GM18505 (cell line): Measurements from ENCODE around the gene ARHGDIB.
A peak's percentile ranks its signal among the peaks of the same experiment; 100 is the strongest.

Source experiments
- ATAC-seq: cut with Tn5 transposase; IDR thresholded peaks from one replicate; pipeline ENCODE4 v1.9.1; 2021; ENCODE audit not compliant: unreplicated experiment
- POLR2A ChIP-seq: IDR thresholded peaks from 4 replicates; pipeline ENCODE4 v1.6.1; 2011; ENCODE audit warnings: borderline replicate concordance; ENCODE audit not compliant: insufficient read depth, insufficient read length; ENCODE audit errors: extremely low read depth

The ARHGDIB gene

DNA sequence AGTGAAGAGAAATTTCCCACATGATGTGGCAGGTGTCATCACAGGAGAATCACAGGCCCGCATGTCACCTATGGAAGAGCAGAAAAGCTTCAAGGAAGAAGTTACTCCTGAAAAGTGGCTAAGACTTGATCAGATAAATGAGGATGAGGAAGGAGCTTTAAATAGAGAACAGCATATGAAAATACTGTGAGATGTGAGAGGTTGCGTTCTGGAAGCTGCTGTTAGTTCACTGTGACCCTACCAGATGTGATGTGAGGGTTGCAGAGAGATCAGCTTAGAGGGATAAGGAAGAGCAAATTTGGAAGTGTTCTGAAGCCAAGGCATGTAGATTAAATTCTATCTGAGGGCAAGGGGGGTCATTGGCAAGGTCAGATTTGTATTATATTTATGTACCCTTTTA lies 40.2 kb downstream of the ARHGDIB start:
- ATAC-seq = peak; percentile 39
- TF ChIP-seq POLR2A = no peak

DNA sequence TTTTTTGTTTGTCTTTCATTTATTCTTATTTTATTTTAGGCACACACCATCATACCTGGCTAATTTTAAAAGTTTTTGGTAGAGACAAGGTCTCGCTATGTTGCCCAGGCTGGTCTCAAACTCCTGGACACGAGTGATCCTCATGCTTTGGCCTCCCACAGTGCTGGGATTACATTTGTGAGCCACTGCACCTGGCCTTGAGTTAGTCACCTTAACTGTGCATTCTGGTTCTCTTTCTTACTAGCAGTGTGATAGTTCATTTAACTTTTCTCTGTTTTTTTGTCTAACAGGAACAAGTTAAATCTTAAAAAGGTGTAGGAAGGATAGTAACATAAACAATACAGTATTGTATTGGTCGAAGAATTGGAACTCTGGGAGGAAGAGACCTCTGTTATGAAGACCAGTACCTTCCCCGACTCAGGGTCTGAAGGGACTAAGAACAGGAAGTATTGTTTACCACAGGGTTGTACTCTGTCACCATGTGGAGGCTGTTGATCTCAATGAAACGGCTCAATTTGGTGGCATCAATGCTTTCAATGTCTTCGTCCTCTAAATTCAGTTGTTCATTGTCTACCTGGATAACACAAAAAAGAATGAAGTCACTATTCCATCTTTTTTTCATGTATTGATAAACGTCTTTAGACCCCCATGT lies 40.8 kb downstream of the ARHGDIB start:
- peak; percentile 81 for ATAC-seq
- no peak for TF ChIP-seq POLR2A

DNA sequence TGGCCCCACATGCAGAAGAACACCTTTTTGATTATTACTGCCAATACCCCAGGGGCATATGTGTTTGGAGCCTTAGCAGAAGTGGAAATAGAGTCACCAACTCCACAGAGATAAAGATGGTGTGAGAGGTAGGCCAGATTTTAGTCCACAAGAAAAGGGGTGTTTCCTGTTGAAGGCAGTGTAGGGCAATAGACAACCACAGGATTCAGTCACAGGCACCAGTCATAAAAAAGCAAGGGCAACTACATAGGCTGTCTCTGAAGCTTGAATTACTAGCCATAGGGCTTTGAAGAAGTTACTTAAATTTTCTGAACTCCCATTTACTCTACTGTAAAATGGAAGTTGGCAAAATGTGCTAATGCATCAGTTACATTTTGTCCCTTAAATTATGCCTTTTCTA lies 41.9 kb downstream of the ARHGDIB start:
- no peak for TF ChIP-seq POLR2A
- ATAC-seq = no peak

DNA sequence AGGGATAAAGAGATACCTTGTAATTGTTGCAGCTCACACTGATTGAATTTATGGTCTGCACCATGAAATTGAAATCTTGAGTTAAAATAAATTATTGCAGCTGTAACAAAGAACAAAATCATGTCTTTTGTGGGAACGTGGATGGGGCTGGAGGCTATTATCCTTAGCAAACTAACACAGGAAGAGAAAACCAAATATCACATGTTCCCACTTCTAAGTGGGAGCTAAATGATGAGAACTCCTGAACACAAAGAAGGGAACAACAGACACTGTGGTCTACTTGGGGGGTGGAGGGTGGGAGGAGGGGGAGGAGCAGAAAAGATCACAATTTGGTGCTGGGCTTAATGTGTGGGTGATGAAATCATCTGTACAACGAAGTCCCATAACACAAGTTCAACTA lies 45.7 kb downstream of the ARHGDIB start:
- no peak for ATAC-seq
- no peak for TF ChIP-seq POLR2A

DNA sequence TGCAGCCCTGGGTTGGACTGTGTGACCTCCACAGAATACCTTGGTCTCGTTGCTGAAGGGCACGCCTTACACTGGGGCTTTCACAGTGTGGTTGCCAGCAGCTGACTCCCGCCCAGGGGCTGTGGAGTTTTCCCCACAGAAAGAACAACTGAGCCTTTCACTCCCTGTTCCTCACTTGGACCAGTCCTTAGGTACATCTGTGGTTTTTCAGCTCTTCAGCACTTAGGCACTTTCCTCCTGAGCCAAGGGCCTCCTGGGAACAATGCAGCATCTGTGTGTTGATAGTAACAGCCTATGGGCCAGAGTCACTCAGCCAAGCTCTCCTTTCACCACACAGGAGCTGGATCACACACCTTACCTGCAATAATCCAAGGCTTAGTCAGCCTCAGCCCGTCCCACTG lies 48.0 kb downstream of the ARHGDIB start:
- no peak for TF ChIP-seq POLR2A
- no peak for ATAC-seq

DNA sequence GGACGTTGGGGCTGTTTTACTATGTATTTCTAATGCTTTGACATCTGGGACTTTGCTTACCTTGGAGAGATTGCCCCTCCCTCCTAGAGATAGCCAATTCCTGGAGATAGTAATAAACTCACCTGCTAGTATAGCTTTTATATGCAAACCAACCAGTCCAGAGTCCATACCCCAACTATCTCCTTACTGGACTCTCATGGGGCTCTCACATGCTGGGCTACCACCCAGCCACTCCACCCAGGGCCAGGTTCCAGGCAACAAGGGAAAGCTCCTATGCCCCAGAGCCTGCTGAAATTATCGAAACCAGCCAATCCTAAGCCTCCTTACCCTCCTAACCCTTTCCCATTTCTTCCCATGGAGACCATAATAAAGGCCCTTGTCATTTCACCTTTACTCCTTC lies 50.3 kb downstream of the ARHGDIB start:
- TF ChIP-seq POLR2A = no peak
- no peak for ATAC-seq

DNA sequence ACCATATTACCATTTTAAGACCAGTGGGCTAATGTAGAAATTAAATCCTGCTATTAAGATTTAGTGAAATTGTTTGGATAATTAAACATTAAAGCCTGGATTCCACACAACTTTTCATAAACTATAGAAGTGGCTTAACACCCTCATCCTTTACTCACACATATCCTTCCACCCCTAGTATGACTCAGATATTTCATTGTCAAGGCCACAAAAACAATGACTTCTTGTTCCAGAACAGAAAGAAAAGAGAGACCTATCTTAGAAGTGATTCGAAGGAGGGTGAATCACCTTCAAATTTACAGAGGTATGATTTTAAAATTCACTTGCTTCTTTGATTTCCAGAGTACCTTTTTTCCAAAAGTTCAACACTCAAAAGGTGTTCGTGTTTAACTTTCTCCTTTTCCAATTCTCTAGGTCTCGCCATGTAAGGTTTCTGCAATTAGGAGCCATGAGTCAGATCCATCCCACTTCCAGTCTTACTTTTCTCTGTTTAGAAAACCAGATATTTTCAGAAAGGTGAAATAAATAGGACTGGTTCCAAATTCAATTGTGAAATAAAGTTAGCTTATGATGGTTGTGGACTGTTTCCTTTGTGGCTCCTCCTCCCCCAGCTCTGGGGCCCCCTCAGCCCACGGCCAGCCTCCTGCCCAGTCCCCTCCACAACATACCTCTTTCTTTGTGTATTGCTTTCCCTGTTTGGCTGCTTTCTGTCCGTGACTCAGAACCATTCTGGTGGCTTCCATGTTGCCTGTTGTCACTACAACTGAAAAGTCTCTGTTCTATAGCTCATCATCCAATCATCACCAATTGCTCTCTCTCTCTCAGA lies 51.1 kb downstream of the ARHGDIB start:
- no peak for ATAC-seq
- no peak for TF ChIP-seq POLR2A

DNA sequence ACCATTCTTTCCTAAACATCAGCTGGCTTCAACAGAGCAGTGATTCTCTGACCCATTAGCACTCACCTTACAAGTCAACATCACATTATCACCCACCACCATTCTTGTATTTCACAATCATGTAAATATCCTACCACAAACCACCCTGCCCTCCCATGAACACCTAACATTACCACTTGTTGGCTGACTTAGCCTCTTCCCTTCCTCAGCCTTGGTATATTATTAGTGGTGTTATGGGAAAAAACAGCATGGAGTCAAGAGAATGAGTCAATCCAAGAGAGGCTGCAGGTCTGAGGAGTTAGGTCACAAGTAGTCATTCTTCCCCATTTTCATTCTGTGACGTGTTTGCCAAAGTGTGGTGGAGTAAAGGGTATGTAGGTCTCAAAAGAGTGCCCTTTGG lies 53.4 kb downstream of the ARHGDIB start:
- ATAC-seq = no peak
- TF ChIP-seq POLR2A = no peak

DNA sequence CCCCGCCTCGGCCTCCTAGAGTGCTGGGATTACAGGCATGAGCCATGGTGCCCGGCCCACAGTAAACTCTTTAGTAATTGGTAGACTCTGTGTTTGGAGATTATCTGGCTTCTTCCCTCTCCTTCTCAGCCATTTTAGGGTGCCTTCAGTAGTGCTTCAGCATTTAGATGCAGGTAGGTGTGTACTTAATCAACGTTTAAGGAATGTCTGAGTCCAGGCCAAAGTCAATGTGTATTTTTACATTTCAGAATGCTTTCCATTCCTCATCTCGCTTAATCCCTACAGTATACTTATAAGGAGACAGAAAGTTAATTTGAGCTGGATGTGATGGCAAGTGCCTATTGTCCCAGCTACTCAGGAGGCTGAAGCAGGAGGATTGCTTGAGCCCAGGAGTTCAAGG lies 55.3 kb downstream of the ARHGDIB start:
- TF ChIP-seq POLR2A = no peak
- no peak for ATAC-seq

DNA sequence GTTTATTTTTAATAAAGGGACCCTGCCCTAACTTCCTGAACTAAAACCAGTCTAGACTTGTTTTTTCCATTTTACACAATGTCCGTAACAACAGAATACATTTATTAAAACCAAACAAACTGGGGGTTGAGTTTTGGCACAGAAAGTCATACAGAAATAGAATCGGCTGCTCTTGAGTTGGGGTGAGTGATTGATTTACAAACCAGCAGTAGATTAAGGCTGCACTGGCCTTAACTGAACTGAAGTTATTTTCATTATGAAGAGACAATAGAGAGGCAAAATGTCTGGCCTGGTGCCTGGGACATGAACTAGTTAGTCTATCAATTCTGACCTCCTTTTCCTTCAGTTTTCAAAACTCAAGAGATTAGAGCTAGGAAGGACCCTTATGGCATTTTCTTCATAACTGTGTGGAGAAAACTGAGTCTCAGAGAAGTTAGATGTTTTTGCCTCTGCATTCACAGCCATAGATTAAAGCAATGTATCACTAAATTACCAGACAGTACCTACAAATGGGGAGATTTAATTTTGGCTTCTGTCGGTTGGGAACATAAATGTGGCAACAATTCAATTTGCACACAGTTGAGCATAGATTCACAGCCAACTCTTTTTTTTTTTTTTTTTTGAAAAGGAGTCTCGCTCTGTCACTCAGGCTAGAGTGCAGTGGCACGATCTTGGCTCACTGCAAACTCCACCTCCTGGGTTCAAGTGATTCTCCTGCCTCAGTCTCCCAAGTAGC lies 56.0 kb downstream of the ARHGDIB start:
- no peak for ATAC-seq
- no peak for TF ChIP-seq POLR2A

DNA sequence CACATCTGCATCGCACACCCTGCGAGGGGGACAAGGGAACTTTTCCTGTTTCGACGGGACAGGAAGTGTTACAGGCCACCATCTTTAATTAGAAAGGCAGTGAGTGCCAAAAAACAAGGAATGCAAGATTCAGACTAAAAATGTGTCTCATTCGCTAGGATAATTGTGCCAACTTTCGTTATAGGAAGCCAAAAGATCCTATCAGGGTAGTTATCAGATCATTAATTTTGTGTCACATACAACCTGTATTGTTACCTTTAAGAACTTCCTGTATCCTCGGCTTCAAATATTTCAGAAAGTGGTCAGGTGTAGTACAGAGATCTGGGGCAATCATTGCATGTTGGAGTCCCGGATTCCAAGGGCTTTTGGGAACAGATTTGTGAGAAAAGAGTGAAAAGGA lies 56.5 kb downstream of the ARHGDIB start:
- TF ChIP-seq POLR2A = no peak
- ATAC-seq = no peak

DNA sequence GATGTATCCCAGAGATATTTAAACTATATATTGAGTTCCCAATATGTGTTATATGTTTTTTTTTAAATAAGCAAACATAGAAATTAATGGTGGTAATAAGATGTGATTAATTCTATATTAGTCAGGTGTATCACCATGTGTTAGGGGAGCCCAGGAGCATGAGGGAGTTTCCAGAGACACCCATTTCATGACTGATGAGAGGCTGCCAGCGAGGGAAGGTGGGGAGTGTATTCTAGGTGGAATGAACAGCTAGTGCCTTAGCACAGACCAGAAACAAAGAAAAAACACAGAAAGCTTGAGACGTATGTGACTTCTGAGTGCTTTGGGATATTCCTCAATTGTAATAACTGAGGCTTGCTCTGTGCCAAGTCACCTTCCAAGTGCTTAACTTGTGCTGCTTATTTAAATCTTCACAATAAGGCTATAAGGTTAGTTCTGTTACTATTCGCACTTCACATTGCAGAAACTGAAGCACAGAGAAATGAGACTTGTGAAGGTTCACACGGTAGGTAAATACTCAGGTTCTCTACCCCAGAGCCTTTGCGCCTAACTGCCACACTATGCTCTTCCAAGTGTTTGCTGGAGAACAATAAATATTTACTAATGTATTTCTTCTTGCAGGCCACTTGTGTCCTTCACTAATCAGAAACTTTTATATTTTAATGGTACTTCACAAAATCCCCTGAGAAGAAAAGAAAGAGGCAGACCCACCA lies 57.9 kb downstream of the ARHGDIB start:
- ATAC-seq = no peak
- TF ChIP-seq POLR2A = no peak

DNA sequence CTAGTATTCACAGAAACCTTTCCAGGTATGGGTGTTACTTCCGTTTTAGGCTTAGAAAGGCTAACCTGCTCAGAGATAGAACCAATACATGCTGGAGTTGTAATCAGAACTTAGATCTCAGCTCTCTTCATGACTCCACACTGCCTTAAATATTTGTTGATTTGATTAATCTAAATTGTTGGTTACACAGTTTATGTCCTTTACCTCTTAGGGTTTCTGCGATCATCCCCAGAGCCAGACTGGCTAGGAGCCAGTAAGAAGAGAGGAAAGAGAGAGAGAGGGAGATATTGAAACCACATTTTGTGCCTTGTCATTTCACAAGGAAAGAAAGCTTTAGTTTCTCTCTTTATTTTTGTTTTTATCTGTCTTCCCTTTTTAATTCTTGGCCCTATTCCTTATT lies 58.9 kb downstream of the ARHGDIB start:
- no peak for ATAC-seq

More for the DNA sequence above, 58.9 kb downstream of the ARHGDIB start:
- no peak for TF ChIP-seq POLR2A
